Measurements from ENCODE around the gene SLC66A1.
"Not testable (repeated sequence)": the region's sequence is repeated elsewhere in the genome, so short reads cannot be mapped to it uniquely, and the experiment has no call there.

Gene SLC66A1

GRCh38 chr1:19311931-19312781, at the start of gene SLC66A1, which contains the start of gene AKR7A2:
Gene SLC66A1, plus strand, starts transcription at chr1:19312326. Its CDS starts 5,352 bp downstream, at chr1:19317678.
Gene AKR7A2, minus strand, starts transcription at chr1:19312144. Its CDS starts 20 bp downstream, at chr1:19312124.
- intact Hi-C loops (cut with DNase I) = loop anchor here (1.0 to 10.0 kb wide), 2 partner anchors 61 to 173 kb away; partner anchors contain the start of genes CAPZB, EMC1 and MRTO4

GRCh38 chr1:19262744-19263143, 49.4 kb upstream of the SLC66A1 start:
- intact Hi-C loops (cut with DNase I) = no loop called here
- peak in 2 of 10 donors; percentile 5 to 81 for DNase-seq

More at GRCh38 chr1:19311931-19312781, at the start of gene SLC66A1, which contains the start of gene AKR7A2:
- peak; percentile 84 to 99 (median 93) for DNase-seq

GRCh38 chr1:19268445-19268844, 43.7 kb upstream of the SLC66A1 start:
- DNase-seq = no peak
- intact Hi-C loops (cut with DNase I) = no loop called here

- intact Hi-C loops (cut with DNase I); DNase-seq: not testable (repeated sequence)
Observed at GRCh38 chr1:19269427-19270342, 42.4 kb upstream of the SLC66A1 start.

GRCh38 chr1:19270343-19270730, 41.8 kb upstream of the SLC66A1 start:
- DNase-seq; intact Hi-C loops (cut with DNase I): not testable (repeated sequence)

- intact Hi-C loops (cut with DNase I) = no loop called here
- DNase-seq = no peak
Observed at GRCh38 chr1:19272064-19272463, 40.1 kb upstream of the SLC66A1 start.

- intact Hi-C loops (cut with DNase I) = no loop called here
- no peak for DNase-seq
Observed at GRCh38 chr1:19273106-19273843, 38.9 kb upstream of the SLC66A1 start.

GRCh38 chr1:19273844-19274531, 38.1 kb upstream of the SLC66A1 start:
- intact Hi-C loops (cut with DNase I); DNase-seq: not testable (repeated sequence)

GRCh38 chr1:19274636-19275035, 37.5 kb upstream of the SLC66A1 start:
- no peak for DNase-seq
- intact Hi-C loops (cut with DNase I) = no loop called here

GRCh38 chr1:19283891-19284290, 28.2 kb upstream of the SLC66A1 start:
- DNase-seq = no peak
- intact Hi-C loops (cut with DNase I) = no loop called here

GRCh38 chr1:19284881-19285280, 27.2 kb upstream of the SLC66A1 start:
- intact Hi-C loops (cut with DNase I) = no loop called here
- DNase-seq = no peak

GRCh38 chr1:19285366-19285765, 26.8 kb upstream of the SLC66A1 start:
- DNase-seq; intact Hi-C loops (cut with DNase I): not testable (repeated sequence)

- DNase-seq; intact Hi-C loops (cut with DNase I): not testable (repeated sequence)
Observed at GRCh38 chr1:19285807-19286206, 26.3 kb upstream of the SLC66A1 start.

GRCh38 chr1:19287436-19288185, 24.5 kb upstream of the SLC66A1 start:
- peak in 1 of 10 donors; percentile 69 for DNase-seq

GRCh38 chr1:19288324-19289241, 23.5 kb upstream of the SLC66A1 start, which contains the start of gene AKR7A3:
Gene AKR7A3, minus strand, starts transcription at chr1:19288770. Its CDS starts 61 bp downstream, at chr1:19288709.
- intact Hi-C loops (cut with DNase I) = not testable (repeated sequence)
- peak in 3 of 10 donors; percentile 22 to 86 (median 32) for DNase-seq

More at GRCh38 chr1:19287436-19288185, 24.5 kb upstream of the SLC66A1 start:
- intact Hi-C loops (cut with DNase I) = no loop called here

GRCh38 chr1:19289244-19289643, 22.9 kb upstream of the SLC66A1 start:
- DNase-seq = no peak
- intact Hi-C loops (cut with DNase I) = no loop called here

GRCh38 chr1:19294638-19295037, 17.5 kb upstream of the SLC66A1 start:
- DNase-seq = no peak
- intact Hi-C loops (cut with DNase I) = no loop called here

Measured in posterior cingulate gyrus (tissue), 11 donors.